GM12873 (cell line): ENCODE data around the gene NUDT1.

ENCODE experiments used
- TF ChIP-seq, protein P1 (sequence below): IDR thresholded peaks from 2 replicates; pipeline ENCODE4 v1.5.1; 2012; ENCODE audit warnings: low read depth, mild to moderate bottlenecking, moderate library complexity, low read length, control low read depth; ENCODE audit not compliant: insufficient read depth; ENCODE audit errors: missing control alignments

Gene NUDT1

DNA sequence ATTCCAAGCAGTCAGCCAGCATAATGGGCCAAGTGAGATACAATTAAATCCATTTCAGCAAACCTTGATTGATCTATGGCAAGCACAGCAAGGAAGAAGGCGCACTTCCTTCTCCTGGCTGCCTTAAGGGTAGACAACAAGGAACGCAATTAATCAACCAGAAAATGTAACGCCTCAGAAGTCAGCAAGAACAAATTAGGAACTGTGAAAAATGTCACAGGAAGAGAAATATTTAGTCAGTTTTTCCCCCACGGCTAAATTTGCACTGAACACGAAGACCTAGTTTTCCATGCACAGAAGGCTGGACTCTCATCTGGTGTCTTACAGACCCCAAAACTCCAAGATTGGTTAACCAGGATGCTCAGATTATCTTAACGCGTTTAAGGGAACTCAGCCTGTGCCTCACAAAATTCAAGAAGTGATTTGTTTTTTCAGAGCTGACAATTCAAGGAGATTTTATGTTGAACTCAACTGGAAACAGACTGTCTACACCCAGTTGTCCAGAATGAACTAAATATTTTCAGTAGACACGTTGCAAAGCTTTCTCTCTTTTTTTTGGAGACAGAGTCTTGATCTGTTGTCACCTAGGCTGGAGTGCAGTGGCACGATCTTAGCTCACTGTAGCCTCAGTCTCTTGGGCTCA, 58.0 kb downstream of the NUDT1 start:
- TF ChIP-seq, protein P1, sequence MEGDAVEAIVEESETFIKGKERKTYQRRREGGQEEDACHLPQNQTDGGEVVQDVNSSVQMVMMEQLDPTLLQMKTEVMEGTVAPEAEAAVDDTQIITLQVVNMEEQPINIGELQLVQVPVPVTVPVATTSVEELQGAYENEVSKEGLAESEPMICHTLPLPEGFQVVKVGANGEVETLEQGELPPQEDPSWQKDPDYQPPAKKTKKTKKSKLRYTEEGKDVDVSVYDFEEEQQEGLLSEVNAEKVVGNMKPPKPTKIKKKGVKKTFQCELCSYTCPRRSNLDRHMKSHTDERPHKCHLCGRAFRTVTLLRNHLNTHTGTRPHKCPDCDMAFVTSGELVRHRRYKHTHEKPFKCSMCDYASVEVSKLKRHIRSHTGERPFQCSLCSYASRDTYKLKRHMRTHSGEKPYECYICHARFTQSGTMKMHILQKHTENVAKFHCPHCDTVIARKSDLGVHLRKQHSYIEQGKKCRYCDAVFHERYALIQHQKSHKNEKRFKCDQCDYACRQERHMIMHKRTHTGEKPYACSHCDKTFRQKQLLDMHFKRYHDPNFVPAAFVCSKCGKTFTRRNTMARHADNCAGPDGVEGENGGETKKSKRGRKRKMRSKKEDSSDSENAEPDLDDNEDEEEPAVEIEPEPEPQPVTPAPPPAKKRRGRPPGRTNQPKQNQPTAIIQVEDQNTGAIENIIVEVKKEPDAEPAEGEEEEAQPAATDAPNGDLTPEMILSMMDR, result no peak
